Measurements from ENCODE around the gene NTM.

- no peak for TF ChIP-seq CTCF (IDR thresholded peaks at IDR 0.05; ENCODE audit: low read depth, low read length, poor library complexity, severe bottlenecking)
- no peak for TF ChIP-seq EZH2phosphoT487 (IDR thresholded peaks at IDR 0.05; ENCODE audit: borderline replicate concordance, low read length)
These were observed 585.5 kb downstream of the NTM start for GRCh38 chr11:131955904-131956303.
